Measurements from ENCODE around the gene GCNT4. TPM values are rescaled to one million over a fixed set of nuclear protein-coding genes. Genes with fewer than 3 reads are reported as not detected.

Gene GCNT4
- polyA plus RNA-seq, 2 of the 4 experiments (the other 2 are of a cell fraction), result 0.28 to 0.39 TPM

GRCh38 chr5:75046366-75047142 lies 5.8 kb downstream of the GCNT4 start:
- TF ChIP-seq ELK1 (IDR thresholded peaks at IDR 0.05; ENCODE audit: low read depth, low read length) (no peak), FOXS1 (CRISPR knock-in tag; IDR thresholded peaks at IDR 0.05) (no peak), CHD4 (IDR thresholded peaks at IDR 0.05; ENCODE audit: borderline replicate concordance) (no peak), RAD21 (conservative IDR thresholded peaks at IDR 0.05 in 1 of 2, IDR thresholded peaks at IDR 0.05 in 1 of 2) (no peak), EHF (CRISPR knock-in tag; IDR thresholded peaks at IDR 0.05) (no peak), BHLHE40 (IDR thresholded peaks at IDR 0.05; ENCODE audit: low read depth, low read length) (no peak), HOXA7 (CRISPR knock-in tag; IDR thresholded peaks at IDR 0.05) (no peak), JUN (IDR thresholded peaks at IDR 0.05) (no peak), TFCP2L1 (CRISPR knock-in tag; IDR thresholded peaks at IDR 0.05) (no peak), HOXB5 (CRISPR knock-in tag; IDR thresholded peaks at IDR 0.05) (no peak), CBX8 (IDR thresholded peaks at IDR 0.05) (no peak), JUNB (IDR thresholded peaks at IDR 0.05) (no peak), RFX5 (IDR thresholded peaks at IDR 0.05) (no peak), MYC (IDR thresholded peaks at IDR 0.05; ENCODE audit: borderline replicate concordance, low read length) (no peak), HOXB13 (CRISPR knock-in tag; IDR thresholded peaks at IDR 0.05; ENCODE audit: low read depth) (no peak)
- ChIA-PET POLR2A (no interaction called here), CTCF (interaction anchor here (0.6 to 1.3 kb wide), 5 partner anchors 111 to 258 kb away, joined by 3 to 4 read pairs (median 3); no protein-coding TSS in a partner anchor)
- H3K4me2 ChIP-seq, result no peak overlapping the region
- H3K9me3 ChIP-seq, result no peaks in the 10 kb centered on the region
- DNase-seq (ENCODE audit: low read depth in 1 of 2, low spot score in 1 of 2) (no peak), ATAC-seq (no peak), FAIRE-seq (no peak)
- peaks cover 4% of the 10 kb centered on the region; the same call in 1 of the 3 replicates for H3K4me1 ChIP-seq
- 79% methylated on average over 10 of the region's 10 CpGs for WGBS (ENCODE audit: missing lambda C conversion rate)
- H3K27ac ChIP-seq, result no peak overlapping the region
- no peak overlapping the region for H3K4me3 ChIP-seq

- Histone ChIP-seq H3K27ac (no peak overlapping the region), H3K4me3 (no peak overlapping the region), H3K4me1 (0 out of 3 replicates have a peak, but pooled peaks cover 2% of the 10 kb centered on the region), H3K9me3 (no peaks in the 10 kb centered on the region), H3K4me2 (no peak overlapping the region)
- no peak for ATAC-seq
- ChIA-PET POLR2A (no interaction called here), CTCF (no interaction called here)
- no peak for FAIRE-seq
- WGBS (ENCODE audit: missing lambda C conversion rate), result 49% methylated on average over 2 of the region's 2 CpGs
- no peak for DNase-seq (ENCODE audit: low read depth in 1 of 2, low spot score in 1 of 2)
- TF ChIP-seq CBX8 (IDR thresholded peaks at IDR 0.05) (no peak), RNF2 (IDR thresholded peaks at IDR 0.05; ENCODE audit: borderline replicate concordance, low read depth) (no peak)
These were observed 7.3 kb downstream of the GCNT4 start for GRCh38 chr5:75045071-75045470.

- ChIA-PET POLR2A (no interaction called here), CTCF (interaction anchor here (1.1 kb wide), 1 partner anchor 192 kb away, joined by 3 read pairs; the partner anchor contains the start of gene ANKRD31)
- H3K9me3 ChIP-seq, result no peaks in the 10 kb centered on the region
- H3K4me3 ChIP-seq, result no peak overlapping the region
- 55% methylated on average over 7 of the region's 7 CpGs for WGBS (ENCODE audit: missing lambda C conversion rate)
- FAIRE-seq (no peak), ATAC-seq (no peak), DNase-seq (ENCODE audit: low read depth in 1 of 2, low spot score in 1 of 2) (no peak)
- H3K4me2 ChIP-seq, result no peak overlapping the region
- no peaks in the 10 kb centered on the region for H3K4me1 ChIP-seq
- H3K27ac ChIP-seq, result no peak overlapping the region
- TF ChIP-seq REST (IDR thresholded peaks at IDR 0.05), result no peak
- TF ChIP-seq PHF8 (IDR thresholded peaks at IDR 0.05; ENCODE audit: borderline replicate concordance, low read depth), result no peak
- no peak for TF ChIP-seq BHLHE40 (IDR thresholded peaks at IDR 0.05; ENCODE audit: low read depth, low read length)
- no peak for TF ChIP-seq FOSB (CRISPR knock-in tag; IDR thresholded peaks at IDR 0.05)
- TF ChIP-seq KDM5A (IDR thresholded peaks at IDR 0.05), result no peak
- no peak for TF ChIP-seq HOXA7 (CRISPR knock-in tag; IDR thresholded peaks at IDR 0.05)
- no peak for TF ChIP-seq HEYL (CRISPR knock-in tag; IDR thresholded peaks at IDR 0.05)
- TF ChIP-seq RFX5 (IDR thresholded peaks at IDR 0.05), result no peak
- TF ChIP-seq RCOR1 (IDR thresholded peaks at IDR 0.05; ENCODE audit: low read depth, low read length), result no peak
- TF ChIP-seq USF2 (IDR thresholded peaks at IDR 0.05), result no peak
- no peak for TF ChIP-seq ELK1 (IDR thresholded peaks at IDR 0.05; ENCODE audit: low read depth, low read length)
- TF ChIP-seq HMGXB4 (CRISPR knock-in tag; IDR thresholded peaks at IDR 0.05; ENCODE audit: borderline replicate concordance), result no peak
- no peak for TF ChIP-seq FOXS1 (CRISPR knock-in tag; IDR thresholded peaks at IDR 0.05)
These were observed 8.0 kb downstream of the GCNT4 start for GRCh38 chr5:75044406-75044805.

All from A549 (cell line).